Measurements from ENCODE around the gene TYMS.

The TYMS gene

GRCh38 chr18:682833-683232 lies 25.4 kb downstream of the TYMS start:
- TF ChIP-seq, protein P1, sequence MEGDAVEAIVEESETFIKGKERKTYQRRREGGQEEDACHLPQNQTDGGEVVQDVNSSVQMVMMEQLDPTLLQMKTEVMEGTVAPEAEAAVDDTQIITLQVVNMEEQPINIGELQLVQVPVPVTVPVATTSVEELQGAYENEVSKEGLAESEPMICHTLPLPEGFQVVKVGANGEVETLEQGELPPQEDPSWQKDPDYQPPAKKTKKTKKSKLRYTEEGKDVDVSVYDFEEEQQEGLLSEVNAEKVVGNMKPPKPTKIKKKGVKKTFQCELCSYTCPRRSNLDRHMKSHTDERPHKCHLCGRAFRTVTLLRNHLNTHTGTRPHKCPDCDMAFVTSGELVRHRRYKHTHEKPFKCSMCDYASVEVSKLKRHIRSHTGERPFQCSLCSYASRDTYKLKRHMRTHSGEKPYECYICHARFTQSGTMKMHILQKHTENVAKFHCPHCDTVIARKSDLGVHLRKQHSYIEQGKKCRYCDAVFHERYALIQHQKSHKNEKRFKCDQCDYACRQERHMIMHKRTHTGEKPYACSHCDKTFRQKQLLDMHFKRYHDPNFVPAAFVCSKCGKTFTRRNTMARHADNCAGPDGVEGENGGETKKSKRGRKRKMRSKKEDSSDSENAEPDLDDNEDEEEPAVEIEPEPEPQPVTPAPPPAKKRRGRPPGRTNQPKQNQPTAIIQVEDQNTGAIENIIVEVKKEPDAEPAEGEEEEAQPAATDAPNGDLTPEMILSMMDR (IDR thresholded peaks at IDR 0.05; ENCODE audit: poor library complexity, severe bottlenecking), result no peak
- ATAC-seq (ENCODE audit: low read depth), result no peak
- peaks cover 48% of the 10 kb centered on the region for H3K36me3 ChIP-seq (ENCODE audit: low read depth)

GRCh38 chr18:683531-683930 lies 26.1 kb downstream of the TYMS start:
- Histone ChIP-seq H3K27me3 (ENCODE audit: insufficient read depth, poor library complexity, severe bottlenecking) (no peaks in the 10 kb centered on the region), H3K9me3 (ENCODE audit: severe bottlenecking) (no peaks in the 10 kb centered on the region), H3K4me1 (ENCODE audit: insufficient read depth, poor library complexity, severe bottlenecking) (no peaks in the 10 kb centered on the region), H3K36me3 (ENCODE audit: low read depth) (peaks cover 41% of the 10 kb centered on the region), H3K4me3 (ENCODE audit: severe bottlenecking) (no peak overlapping the region), H3K27ac (ENCODE audit: poor library complexity, severe bottlenecking) (no peak overlapping the region)
- no peak for DNase-seq (ENCODE audit: low spot score)
- no peak for ATAC-seq (ENCODE audit: low read depth)
- TF ChIP-seq, protein P1 (IDR thresholded peaks at IDR 0.05; ENCODE audit: poor library complexity, severe bottlenecking), result no peak

More at GRCh38 chr18:682833-683232, 25.4 kb downstream of the TYMS start:
- no peaks in the 10 kb centered on the region for H3K4me1 ChIP-seq (ENCODE audit: insufficient read depth, poor library complexity, severe bottlenecking)
- no peak for DNase-seq (ENCODE audit: low spot score)
- H3K4me3 ChIP-seq (ENCODE audit: severe bottlenecking), result no peak overlapping the region
- H3K27me3 ChIP-seq (ENCODE audit: insufficient read depth, poor library complexity, severe bottlenecking), result no peaks in the 10 kb centered on the region
- H3K27ac ChIP-seq (ENCODE audit: poor library complexity, severe bottlenecking), result no peak overlapping the region
- H3K9me3 ChIP-seq (ENCODE audit: severe bottlenecking), result no peaks in the 10 kb centered on the region

DNA sequence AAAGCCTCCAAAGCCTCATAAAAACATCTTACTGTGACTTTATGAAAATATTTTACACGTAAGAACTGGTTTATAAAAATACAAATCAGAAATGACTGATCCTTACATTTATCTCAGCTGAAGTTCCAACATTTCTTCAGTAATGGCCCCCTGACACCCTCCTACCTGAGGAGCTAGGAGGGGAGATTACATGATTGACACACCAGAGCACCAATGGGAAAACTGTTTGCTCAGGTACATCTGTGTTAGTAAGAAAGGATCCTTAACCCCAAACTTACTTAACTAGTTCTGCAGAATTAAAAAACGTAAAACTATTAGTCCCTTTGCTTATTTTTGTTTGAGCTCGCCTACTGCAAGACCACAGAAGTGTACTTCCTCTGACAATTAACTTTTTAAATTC lies 28.0 kb downstream of the TYMS start:
- H3K27ac ChIP-seq (ENCODE audit: poor library complexity, severe bottlenecking), result no peak overlapping the region
- TF ChIP-seq, protein P1 (IDR thresholded peaks at IDR 0.05; ENCODE audit: poor library complexity, severe bottlenecking), result no peak
- no peak for ATAC-seq (ENCODE audit: low read depth)
- no peaks in the 10 kb centered on the region for H3K4me1 ChIP-seq (ENCODE audit: insufficient read depth, poor library complexity, severe bottlenecking)
- no peak overlapping the region for H3K4me3 ChIP-seq (ENCODE audit: severe bottlenecking)
- no peak for DNase-seq (ENCODE audit: low spot score)
- peaks cover 49% of the 10 kb centered on the region for H3K36me3 ChIP-seq (ENCODE audit: low read depth)
- H3K27me3 ChIP-seq (ENCODE audit: insufficient read depth, poor library complexity, severe bottlenecking), result no peaks in the 10 kb centered on the region
- H3K9me3 ChIP-seq (ENCODE audit: severe bottlenecking), result no peaks in the 10 kb centered on the region

GRCh38 chr18:686339-687111 lies 29.1 kb downstream of the TYMS start:
- no peaks in the 10 kb centered on the region for H3K9me3 ChIP-seq (ENCODE audit: severe bottlenecking)
- TF ChIP-seq, protein P1 (IDR thresholded peaks at IDR 0.05; ENCODE audit: poor library complexity, severe bottlenecking), result no peak
- ATAC-seq (ENCODE audit: low read depth) (no peak), DNase-seq (ENCODE audit: low spot score) (no peak)
- no peak overlapping the region for H3K4me3 ChIP-seq (ENCODE audit: severe bottlenecking)
- peaks cover 48% of the 10 kb centered on the region for H3K36me3 ChIP-seq (ENCODE audit: low read depth)
- no peak overlapping the region for H3K27ac ChIP-seq (ENCODE audit: poor library complexity, severe bottlenecking)
- H3K4me1 ChIP-seq (ENCODE audit: insufficient read depth, poor library complexity, severe bottlenecking), result no peaks in the 10 kb centered on the region
- H3K27me3 ChIP-seq (ENCODE audit: insufficient read depth, poor library complexity, severe bottlenecking), result no peaks in the 10 kb centered on the region

DNA sequence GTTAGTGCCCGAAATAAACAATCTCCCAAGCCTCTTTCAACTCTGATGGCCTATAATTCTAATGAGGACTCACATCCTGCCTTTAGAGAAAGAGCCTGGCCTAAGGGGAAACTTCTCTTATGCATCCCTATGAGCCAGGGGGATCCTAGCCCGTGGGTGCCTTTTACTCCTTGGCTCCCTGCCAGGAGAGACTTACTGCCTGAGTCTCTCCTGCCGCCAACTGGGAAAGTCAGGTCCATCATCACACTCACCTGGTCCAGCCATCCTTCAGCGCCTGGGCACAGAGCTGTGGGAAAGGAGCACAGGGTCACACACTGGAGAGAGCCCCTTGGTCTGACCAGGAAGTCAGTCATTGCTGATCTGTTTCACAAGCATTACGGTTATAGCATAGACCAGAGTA lies 30.9 kb downstream of the TYMS start:
- no peaks in the 10 kb centered on the region for H3K4me1 ChIP-seq (ENCODE audit: insufficient read depth, poor library complexity, severe bottlenecking)
- H3K27ac ChIP-seq (ENCODE audit: poor library complexity, severe bottlenecking), result no peak overlapping the region
- no peaks in the 10 kb centered on the region for H3K27me3 ChIP-seq (ENCODE audit: insufficient read depth, poor library complexity, severe bottlenecking)
- H3K9me3 ChIP-seq (ENCODE audit: severe bottlenecking), result no peaks in the 10 kb centered on the region
- peaks cover 45% of the 10 kb centered on the region for H3K36me3 ChIP-seq (ENCODE audit: low read depth)
- no peak overlapping the region for H3K4me3 ChIP-seq (ENCODE audit: severe bottlenecking)
- no peak for ATAC-seq (ENCODE audit: low read depth)
- DNase-seq (ENCODE audit: low spot score), result no peak
- TF ChIP-seq, protein P1 (IDR thresholded peaks at IDR 0.05; ENCODE audit: poor library complexity, severe bottlenecking), result no peak
